ENCODE measurements around the gene S100A12. TPM values are rescaled to one million over a fixed set of nuclear protein-coding genes. Genes with fewer than 3 reads are reported as not detected.

S100A12 gene
- total and polyA plus RNA-seq, 2 experiments from 2014 or later: not detected

- 90% methylated on average over 7 of the region's 7 CpGs for WGBS (ENCODE audit: low lambda C conversion rate, missing lambda C conversion rate)
- H3K9me2 ChIP-seq (replicated peaks; ENCODE audit: insufficient read depth): no peaks in the 10 kb centered on the region
- H3K79me2 ChIP-seq: no peaks in the 10 kb centered on the region
- H3K9me3 ChIP-seq (ENCODE audit: low read depth): no peaks in the 10 kb centered on the region
- H3K36me3 ChIP-seq (replicated peaks; ENCODE audit: insufficient read depth, low read depth): no peaks in the 10 kb centered on the region
- H3K27ac ChIP-seq: no peak overlapping the region
- no peaks in the 10 kb centered on the region for H4K20me1 ChIP-seq (ENCODE audit: insufficient read depth, poor library complexity, severe bottlenecking)
- no peaks in the 10 kb centered on the region for H3K4me1 ChIP-seq (ENCODE audit: insufficient read depth)
- H3K4me3 ChIP-seq: no peak overlapping the region
- no peak overlapping the region for H2AFZ ChIP-seq
- TF ChIP-seq CTCF (IDR thresholded peaks at IDR 0.05; ENCODE audit: poor library complexity) (no peak), EZH2 (IDR thresholded peaks at IDR 0.05; ENCODE audit: borderline replicate concordance) (no peak), EZH2phosphoT487 (IDR thresholded peaks at IDR 0.05; ENCODE audit: low read depth, severe bottlenecking, unreplicated experiment) (no peak)
- no peak for DNase-seq (ENCODE audit: low spot score)
- no peak overlapping the region for H3K4me2 ChIP-seq
- H3K27me3 ChIP-seq: no peaks in the 10 kb centered on the region
These were observed 24.1 kb upstream of the S100A12 start for GRCh38 chr1:153399401-153400055.

GRCh38 chr1:153397924-153398651 is 22.7 kb upstream of the S100A12 start:
- H3K4me1 ChIP-seq (ENCODE audit: insufficient read depth): no peaks in the 10 kb centered on the region
- no peak overlapping the region for H2AFZ ChIP-seq
- no peak overlapping the region for H3K4me3 ChIP-seq
- H3K4me2 ChIP-seq: no peak overlapping the region
- H3K9me3 ChIP-seq (ENCODE audit: low read depth): no peaks in the 10 kb centered on the region
- no peak overlapping the region for H3K27ac ChIP-seq
- H4K20me1 ChIP-seq (ENCODE audit: insufficient read depth, poor library complexity, severe bottlenecking): no peaks in the 10 kb centered on the region
- WGBS (ENCODE audit: low lambda C conversion rate, missing lambda C conversion rate): 81% methylated on average over 6 of the region's 6 CpGs
- TF ChIP-seq EZH2phosphoT487 (IDR thresholded peaks at IDR 0.05; ENCODE audit: low read depth, severe bottlenecking, unreplicated experiment) (no peak), EZH2 (IDR thresholded peaks at IDR 0.05; ENCODE audit: borderline replicate concordance) (no peak), CTCF (IDR thresholded peaks at IDR 0.05; ENCODE audit: poor library complexity) (no peak)
- no peaks in the 10 kb centered on the region for H3K79me2 ChIP-seq
- H3K36me3 ChIP-seq (replicated peaks; ENCODE audit: insufficient read depth, low read depth): no peaks in the 10 kb centered on the region
- no peak for DNase-seq (ENCODE audit: low spot score)
- no peaks in the 10 kb centered on the region for H3K27me3 ChIP-seq
- no peaks in the 10 kb centered on the region for H3K9me2 ChIP-seq (replicated peaks; ENCODE audit: insufficient read depth)

DNA sequence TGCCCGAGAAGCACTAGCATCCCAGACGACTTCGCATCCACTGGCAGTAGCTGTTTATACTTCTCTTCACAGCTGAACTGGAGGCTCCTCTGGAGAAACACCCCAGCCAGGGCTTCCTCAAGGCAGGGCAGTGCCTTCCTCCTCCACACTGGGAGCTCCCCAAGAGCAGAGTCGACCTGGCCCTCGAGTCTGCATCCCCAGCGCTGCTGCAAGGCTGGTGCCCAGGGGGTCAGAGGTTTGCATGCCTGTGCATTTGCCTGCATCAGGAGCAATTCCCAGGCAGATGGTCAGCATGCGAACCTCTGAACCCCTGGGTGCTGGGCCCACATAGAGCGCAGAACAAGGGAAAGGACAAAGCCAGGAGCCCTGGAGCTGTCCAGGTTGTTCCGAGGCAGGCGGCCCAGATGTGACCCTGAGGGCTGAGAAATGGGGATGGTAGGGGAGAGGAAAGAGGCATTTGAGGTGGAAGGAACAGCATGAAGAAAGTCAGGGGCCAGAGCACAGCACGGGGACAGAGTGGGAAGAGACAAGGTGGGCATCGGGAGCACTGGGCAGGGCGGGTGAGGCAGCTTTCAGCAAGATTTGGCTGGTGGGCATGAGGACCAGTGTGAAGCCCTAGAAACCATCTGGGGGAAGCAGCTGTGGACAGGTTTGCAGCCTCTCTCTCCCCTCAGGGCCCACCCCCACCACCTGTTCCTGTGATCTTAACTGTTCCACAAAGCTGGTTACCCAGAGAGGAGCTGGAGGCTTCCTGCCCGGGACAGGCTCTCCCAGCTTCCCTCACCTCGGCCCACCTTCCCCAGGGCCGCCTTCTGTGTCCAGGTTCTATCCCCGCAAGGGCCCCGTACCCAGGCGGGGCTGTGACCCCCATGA is 21.9 kb upstream of the S100A12 start:
- no peaks in the 10 kb centered on the region for H3K9me3 ChIP-seq (ENCODE audit: low read depth)
- H2AFZ ChIP-seq: no peak overlapping the region
- H3K9me2 ChIP-seq (replicated peaks; ENCODE audit: insufficient read depth): no peaks in the 10 kb centered on the region
- 86% methylated on average over 19 of the region's 19 CpGs for WGBS (ENCODE audit: low lambda C conversion rate, missing lambda C conversion rate)
- TF ChIP-seq EZH2 (IDR thresholded peaks at IDR 0.05; ENCODE audit: borderline replicate concordance): no peak
- TF ChIP-seq CTCF (IDR thresholded peaks at IDR 0.05; ENCODE audit: poor library complexity): no peak
- TF ChIP-seq EZH2phosphoT487 (IDR thresholded peaks at IDR 0.05; ENCODE audit: low read depth, severe bottlenecking, unreplicated experiment): no peak
- DNase-seq (ENCODE audit: low spot score): no peak
- H3K36me3 ChIP-seq (replicated peaks; ENCODE audit: insufficient read depth, low read depth): no peaks in the 10 kb centered on the region
- H3K4me2 ChIP-seq: no peak overlapping the region
- H3K27ac ChIP-seq: no peak overlapping the region
- H3K27me3 ChIP-seq: no peaks in the 10 kb centered on the region
- no peak overlapping the region for H3K4me3 ChIP-seq
- H3K4me1 ChIP-seq (ENCODE audit: insufficient read depth): no peaks in the 10 kb centered on the region
- H3K79me2 ChIP-seq: no peaks in the 10 kb centered on the region
- no peaks in the 10 kb centered on the region for H4K20me1 ChIP-seq (ENCODE audit: insufficient read depth, poor library complexity, severe bottlenecking)

Data from hepatocyte (in vitro differentiated cells).